HepG2 (cell line): ENCODE results near the gene NOL4L. TPM values are rescaled to one million over a fixed set of nuclear protein-coding genes. Genes with fewer than 3 reads are reported as not detected.
A peak's percentile ranks its signal among the peaks of the same experiment; 100 is the strongest.

Experiments
- ARNTL ChIP-seq: sonication (generic); formaldehyde crosslinking; IDR thresholded peaks from 2 replicates; pipeline ENCODE4 v1.4.0; 2020; ENCODE audit warnings: mild to moderate bottlenecking, missing genetic modification reagents
- ATF5 ChIP-seq: sonication (generic); formaldehyde crosslinking; IDR thresholded peaks from 2 replicates; pipeline ENCODE4 v1.4.0; 2020; ENCODE audit warnings: mild to moderate bottlenecking, low read depth, missing genetic modification reagents
- DBP ChIP-seq: sonication (generic); formaldehyde crosslinking; IDR thresholded peaks from 2 replicates; pipeline ENCODE4 v1.4.0; 2020; ENCODE audit warnings: missing genetic modification reagents; ENCODE audit errors: not compliant biosample characterization
- KDM1A ChIP-seq: IDR thresholded peaks from 2 replicates; pipeline ENCODE4 v1.6.1; 2016; ENCODE audit warnings: missing compliant biosample characterization
- MED13 ChIP-seq: sonication (generic); formaldehyde crosslinking; IDR thresholded peaks from 2 replicates; pipeline ENCODE4 v1.5.0; 2020; ENCODE audit warnings: missing genetic modification reagents
- NFIC ChIP-seq: IDR thresholded peaks from 2 replicates; pipeline ENCODE4 v1.6.1; 2012; ENCODE audit warnings: mild to moderate bottlenecking, low read length, inconsistent platforms
- PHF20 ChIP-seq: sonication (generic); formaldehyde crosslinking; IDR thresholded peaks from 2 replicates; pipeline ENCODE4 v1.5.0; 2020; ENCODE audit warnings: mild to moderate bottlenecking, missing genetic modification reagents
- RFXANK ChIP-seq: IDR thresholded peaks from 2 replicates; pipeline ENCODE4 v1.6.1; 2016
- SP4 ChIP-seq: sonication (generic); formaldehyde crosslinking; IDR thresholded peaks from 2 replicates; pipeline ENCODE4 v1.8.1; 2023; ENCODE audit warnings: mild to moderate bottlenecking, missing genetic modification reagents
- THAP7 ChIP-seq: sonication (generic); formaldehyde crosslinking; IDR thresholded peaks from 2 replicates; pipeline ENCODE4 v1.8.1; 2023; ENCODE audit warnings: mild to moderate bottlenecking, missing genetic modification reagents
- ZBTB25 ChIP-seq: IDR thresholded peaks from 2 replicates; pipeline ENCODE4 v1.6.1; 2018; ENCODE audit warnings: missing genetic modification reagents
- ZBTB3 ChIP-seq: sonication (generic); formaldehyde crosslinking; IDR thresholded peaks from 2 replicates; pipeline ENCODE4 v1.4.0; 2020; ENCODE audit warnings: low read depth, mild to moderate bottlenecking, moderate library complexity, missing genetic modification reagents, borderline replicate concordance
- ZBTB42 ChIP-seq: sonication (generic); formaldehyde crosslinking; IDR thresholded peaks from 2 replicates; pipeline ENCODE4 v1.5.0; 2020; ENCODE audit warnings: mild to moderate bottlenecking, missing genetic modification reagents
- ZKSCAN8 ChIP-seq: IDR thresholded peaks from 2 replicates; pipeline ENCODE4 v1.6.1; 2016; ENCODE audit warnings: borderline replicate concordance, missing genetic modification reagents, missing compliant biosample characterization
- ZNF275 ChIP-seq: sonication (generic); formaldehyde crosslinking; IDR thresholded peaks from 2 replicates; pipeline ENCODE4 v1.8.0; 2022; ENCODE audit warnings: missing genetic modification reagents, mild to moderate bottlenecking, inconsistent platforms, borderline replicate concordance
- ZNF3 ChIP-seq: IDR thresholded peaks from 2 replicates; pipeline ENCODE4 v1.7.0; 2017; ENCODE audit warnings: inconsistent platforms
- ZNF431 ChIP-seq: sonication (generic); formaldehyde crosslinking; IDR thresholded peaks from 2 replicates; pipeline ENCODE4 v1.9.0; 2022; ENCODE audit warnings: missing genetic modification reagents, low read depth, mild to moderate bottlenecking, borderline replicate concordance
- ZNF576 ChIP-seq: sonication (generic); formaldehyde crosslinking; IDR thresholded peaks from 2 replicates; pipeline ENCODE4 v1.4.0; 2020; ENCODE audit warnings: mild to moderate bottlenecking, missing genetic modification reagents
- ZSCAN21 ChIP-seq: sonication (generic); formaldehyde crosslinking; IDR thresholded peaks from 2 replicates; pipeline ENCODE4 v1.8.0; 2022; ENCODE audit warnings: mild to moderate bottlenecking, missing genetic modification reagents, moderate library complexity, borderline replicate concordance
- polyA plus RNA-seq, 8 experiments: library from polyadenylated mRNA; depleted of rRNA in 3 of 8; stranded (reverse) in 7 of 8; unstranded in 1 of 8; fragments of >200 nt; fragmentation: Illumina TruSeq in 4 of 8; extraction: Trizol in 4 of 8; gene quantifications; 2 replicates each; pipeline versions ENCODE4 v1.2.1 to v1.2.3, GENCODE V29; 2011 to 2016; ENCODE audit warnings: low read depth in 4 of 8, missing spikeins in 1 of 8, mixed read lengths in 1 of 8; ENCODE audit not compliant: insufficient read depth in 1 of 8
- total RNA-seq, 5 experiments: library from RNA; depleted of rRNA; stranded (reverse); fragments of >200 nt; fragmentation: Illumina TruSeq; extraction: Trizol; gene quantifications; 2 replicates each; pipeline ENCODE4 v1.2.3, GENCODE V29; 2016; ENCODE audit warnings: low read depth in 1 of 5

Gene NOL4L
- total and polyA plus RNA-seq, 2 of the 13 experiments (the other 11 are each of a cell fraction or from before 2014, with no cell fraction given) = 16.6 to 35.4 TPM

- peak; percentile 82; the same call in 1 of the 2 replicates for TF ChIP-seq ZBTB3
- peak; percentile 83; the same call in 1 of the 2 replicates for TF ChIP-seq ZBTB42 (CRISPR knock-in tag)
- peak; percentile 73; the same call in 1 of the 2 replicates for TF ChIP-seq PHF20
- peak; percentile 92 for TF ChIP-seq ZKSCAN8 (CRISPR knock-in tag)
- TF ChIP-seq ZNF275 (CRISPR knock-in tag) = peak; percentile 89; the same call in 1 of the 2 replicates
- 0 out of 2 replicates have a peak, but pooled peaks have one; percentile 36 for TF ChIP-seq ZNF576 (CRISPR knock-in tag)
- no peak; the same call in 1 of the 2 replicates for TF ChIP-seq ARNTL
- TF ChIP-seq DBP (CRISPR knock-in tag) = peak; percentile 80
- peak; percentile 94 for TF ChIP-seq ZNF431 (CRISPR knock-in tag)
- peak; percentile 45; the same call in 1 of the 2 replicates for TF ChIP-seq KDM1A
- no peak for TF ChIP-seq NFIC
- TF ChIP-seq THAP7 = peak; percentile 96
- TF ChIP-seq ATF5 (CRISPR knock-in tag) = no peak
- TF ChIP-seq RFXANK = peak; percentile 71; the same call in 1 of the 2 replicates
- peak; percentile 92 for TF ChIP-seq ZBTB25
- peak; percentile 82; the same call in 1 of the 2 replicates for TF ChIP-seq MED13
- TF ChIP-seq ZNF3 = peak; percentile 66; the same call in 1 of the 2 replicates
- peak; percentile 63 for TF ChIP-seq SP4 (CRISPR knock-in tag)
- TF ChIP-seq ZSCAN21 (CRISPR knock-in tag) = peak; percentile 93; the same call in 1 of the 2 replicates
These were observed 43.5 kb downstream of the NOL4L start (continued) for GRCh38 chr20:32541323-32542258.
